Spinal cord (tissue), 10 donors: ENCODE measurements around the gene SORCS2. TPM values are rescaled to one million over a fixed set of nuclear protein-coding genes. Genes with fewer than 3 reads are reported as not detected.
"Not testable (repeated sequence)": the region's sequence is repeated elsewhere in the genome, so short reads cannot be mapped to it uniquely, and the experiment has no call there.

Experiments used
- DNase-seq, 6 donors: peaks; one replicate each; pipeline versions ENCODE4 v3.0.0 to v3.0.0-alpha.2; 2013 to 2015; ENCODE audit warnings: low spot score in 6 of 6, low read depth in 4 of 6
- H3K27ac ChIP-seq: one replicate; pipeline ENCODE4 v1.5.1; 2013; ENCODE audit warnings: low read depth, low read length, control low read depth
- H3K27me3 ChIP-seq: one replicate; pipeline ENCODE4 v1.6.1; 2013; ENCODE audit warnings: low read length; ENCODE audit not compliant: control insufficient read depth, insufficient read depth
- H3K36me3 ChIP-seq: one replicate; pipeline ENCODE4 v1.6.1; 2013; ENCODE audit warnings: low read length; ENCODE audit not compliant: control insufficient read depth, insufficient read depth
- H3K4me1 ChIP-seq: one replicate; pipeline ENCODE4 v1.6.1; 2013; ENCODE audit warnings: low read length; ENCODE audit not compliant: control insufficient read depth, insufficient read depth
- H3K4me3 ChIP-seq: one replicate; pipeline ENCODE4 v1.5.1; 2013; ENCODE audit warnings: low read depth, low read length, control low read depth
- H3K9me3 ChIP-seq: one replicate; pipeline ENCODE4 v1.6.1; 2013; ENCODE audit warnings: low read length; ENCODE audit not compliant: control insufficient read depth, insufficient read depth
- WGBS: methylation state at CpG from one replicate; pipeline ENCODE4 v1.1.5; 2013; ENCODE audit warnings: missing lambda C conversion rate; ENCODE audit not compliant: insufficient coverage; 5-methylcytosine and 5-hydroxymethylcytosine counted together
- polyA plus RNA-seq, 2 donors: library from polyadenylated mRNA; unstranded; fragments of 120-200 nt; gene quantifications; one replicate each; pipeline ENCODE4 v1.2.1, GENCODE V29; 2013; ENCODE audit not compliant: insufficient read length in 2 of 2
- total RNA-seq, 2 donors: library from RNA; depleted of rRNA in 1 of 2; stranded (reverse); fragments of 120-200 nt in 1 of 2; fragments of >200 nt in 1 of 2; gene quantifications; one replicate each; pipeline versions ENCODE4 v1.2.3 to v1.2.4, GENCODE V29; 2013 to 2014
- donor health status: healthy.

Gene SORCS2
- total and polyA plus RNA-seq, 4 donors = 7.3 to 24.8 (median 16.5) TPM

DNA sequence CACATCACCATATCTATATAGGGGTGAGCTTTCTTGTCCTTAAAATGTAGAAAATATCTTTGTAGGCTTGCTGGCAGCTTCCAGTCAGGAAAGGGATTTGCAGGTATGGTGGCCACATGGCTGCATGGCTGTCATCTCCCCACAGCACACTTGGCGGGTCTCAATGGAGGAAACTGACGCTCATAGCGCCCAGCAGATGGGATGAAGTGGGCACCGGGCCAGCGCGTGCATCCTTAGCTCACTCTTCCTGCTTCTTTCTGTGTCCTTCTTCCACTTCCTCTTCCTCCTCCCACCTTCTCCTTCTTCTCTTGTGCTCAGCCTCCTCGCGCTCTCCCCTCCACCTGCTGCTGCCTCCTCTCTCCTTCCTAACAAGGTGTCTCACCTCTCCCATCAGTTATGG lies 398.6 kb downstream of the SORCS2 start:
- peaks cover 4% of the 10 kb centered on the region for H3K27me3 ChIP-seq
- no peaks in the 10 kb centered on the region for H3K36me3 ChIP-seq
- peaks cover 63% of the 10 kb centered on the region for H3K4me1 ChIP-seq
- no peaks in the 10 kb centered on the region for H3K9me3 ChIP-seq
- no peak overlapping the region for H3K27ac ChIP-seq
- peak in 1 of 6 donors; percentile 78 for DNase-seq
- H3K4me3 ChIP-seq = no peak overlapping the region
- WGBS = 86% methylated on average over 7 of the region's 8 CpGs

DNA sequence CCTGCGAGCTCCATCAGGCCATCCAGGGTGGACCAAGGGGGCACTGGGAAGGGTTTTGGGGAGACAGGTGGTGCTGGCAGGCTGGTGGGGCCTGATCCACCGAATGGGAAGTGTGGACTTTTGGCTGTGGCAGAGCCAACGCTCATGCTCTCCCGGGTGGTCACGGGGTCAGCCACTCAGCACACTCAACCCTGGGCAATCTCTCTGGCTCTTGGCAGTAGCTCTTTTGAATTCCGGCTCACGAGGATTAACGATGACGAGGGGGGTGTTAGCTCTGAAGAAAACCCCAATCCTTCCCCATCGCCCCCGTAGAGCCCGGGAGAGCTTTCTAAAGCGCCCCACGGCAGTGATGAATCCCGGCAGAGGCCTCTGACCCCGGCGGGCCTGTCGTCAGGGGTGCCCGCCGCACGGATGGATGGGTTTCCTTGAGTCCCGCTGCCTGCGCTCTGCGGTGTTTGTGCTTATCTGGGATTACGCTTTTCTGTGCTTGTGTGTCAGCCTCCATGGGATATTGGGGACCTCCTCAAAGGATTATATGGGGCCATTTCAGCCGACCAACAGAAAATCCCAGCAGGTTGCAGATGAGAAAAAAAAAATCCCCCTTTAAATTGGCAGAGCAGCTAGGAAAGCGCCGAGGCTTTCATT lies 399.2 kb downstream of the SORCS2 start:
- peaks cover 66% of the 10 kb centered on the region for H3K4me1 ChIP-seq
- 46% methylated on average over 26 of the region's 28 CpGs for WGBS
- peak in 2 of 6 donors; percentile 59 to 64 for DNase-seq
- peaks cover 4% of the 10 kb centered on the region for H3K27me3 ChIP-seq
- H3K27ac ChIP-seq = peak overlapping the region; percentile 11
- no peak overlapping the region for H3K4me3 ChIP-seq
- no peaks in the 10 kb centered on the region for H3K9me3 ChIP-seq
- no peaks in the 10 kb centered on the region for H3K36me3 ChIP-seq

GRCh38 chr4:7593646-7594412 lies 401.5 kb downstream of the SORCS2 start:
- H3K4me3 ChIP-seq = no peak overlapping the region
- no peaks in the 10 kb centered on the region for H3K9me3 ChIP-seq
- 54% methylated on average over 8 of the region's 21 CpGs for WGBS
- peak in 1 of 6 donors; percentile 89 for DNase-seq
- peaks cover under 1% of the 10 kb centered on the region for H3K36me3 ChIP-seq
- peaks cover 64% of the 10 kb centered on the region for H3K4me1 ChIP-seq
- H3K27me3 ChIP-seq = peaks cover 4% of the 10 kb centered on the region
- no peak overlapping the region for H3K27ac ChIP-seq

- H3K36me3 ChIP-seq = peaks cover 4% of the 10 kb centered on the region
- no peak overlapping the region for H3K4me3 ChIP-seq
- H3K4me1 ChIP-seq = peaks cover 50% of the 10 kb centered on the region
- DNase-seq = peak in 2 of 6 donors; percentile 67 to 75
- no peaks in the 10 kb centered on the region for H3K9me3 ChIP-seq
- H3K27ac ChIP-seq = no peak overlapping the region
- WGBS = 26% methylated on average over 11 of the region's 11 CpGs
- H3K27me3 ChIP-seq = peaks cover 3% of the 10 kb centered on the region
Observed at GRCh38 chr4:7595934-7596461, 403.7 kb downstream of the SORCS2 start.

- Histone ChIP-seq H3K27ac (no peak overlapping the region), H3K36me3 (peaks cover 4% of the 10 kb centered on the region), H3K4me3 (no peak overlapping the region), H3K9me3 (no peaks in the 10 kb centered on the region), H3K4me1 (peaks cover 40% of the 10 kb centered on the region), H3K27me3 (peaks cover 3% of the 10 kb centered on the region)
- no peak for DNase-seq
- WGBS = 87% methylated on average over 9 of the region's 9 CpGs
Observed at GRCh38 chr4:7596918-7597606, 404.7 kb downstream of the SORCS2 start.

DNA sequence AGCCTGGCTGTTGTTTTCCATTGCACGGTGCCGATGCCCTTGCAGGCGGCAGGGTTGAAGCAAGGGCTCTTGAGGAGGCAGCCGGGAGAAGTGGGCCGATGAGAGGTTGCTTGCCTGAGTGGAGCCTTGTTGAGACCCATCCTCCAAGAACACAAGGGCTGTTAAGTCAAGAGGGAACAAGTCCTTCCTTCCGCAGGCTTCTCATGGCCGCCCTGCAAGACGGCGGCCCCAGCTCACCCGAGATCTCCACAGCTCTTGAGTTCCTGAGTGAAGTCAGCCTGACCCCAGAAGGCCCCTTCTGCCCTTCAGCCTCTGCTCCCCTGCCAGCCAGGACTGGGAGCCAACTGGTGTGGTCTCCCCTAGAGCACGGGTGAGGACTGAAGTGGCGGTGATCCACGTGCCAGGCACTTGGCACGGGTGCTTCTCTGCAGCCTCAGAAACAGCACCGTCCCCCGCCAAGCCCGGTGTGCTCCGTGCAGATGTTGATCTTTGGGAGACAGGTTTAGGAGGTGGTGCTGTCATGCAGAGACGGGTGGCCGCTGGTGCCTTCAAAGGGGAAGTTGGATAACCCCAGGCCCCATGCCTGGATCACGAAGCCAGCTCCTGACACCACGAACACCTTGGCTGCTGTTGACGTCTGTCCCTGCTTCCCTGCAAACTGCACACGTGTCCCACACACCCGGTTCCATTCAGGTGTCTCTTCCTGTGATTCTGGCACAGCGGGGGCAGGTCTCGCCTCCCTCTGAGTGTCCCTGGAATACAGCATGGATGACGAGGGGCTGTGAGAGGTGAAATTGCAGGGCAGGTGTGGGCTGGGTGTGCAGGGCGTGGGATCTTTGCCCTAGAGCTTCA lies 406.8 kb downstream of the SORCS2 start:
- DNase-seq = no peak
- WGBS = 92% methylated on average over 21 of the region's 29 CpGs
- Histone ChIP-seq H3K27me3 (peaks cover 2% of the 10 kb centered on the region), H3K27ac (no peak overlapping the region), H3K4me3 (no peak overlapping the region), H3K9me3 (no peaks in the 10 kb centered on the region), H3K36me3 (peaks cover 4% of the 10 kb centered on the region), H3K4me1 (peaks cover 23% of the 10 kb centered on the region)

- Histone ChIP-seq H3K27ac (no peak overlapping the region), H3K4me3 (no peak overlapping the region), H3K4me1 (peaks cover 13% of the 10 kb centered on the region), H3K9me3 (no peaks in the 10 kb centered on the region), H3K36me3 (peaks cover 4% of the 10 kb centered on the region), H3K27me3 (no peaks in the 10 kb centered on the region)
- no peak for DNase-seq
- WGBS = 88% methylated on average over 13 of the region's 17 CpGs
Observed at GRCh38 chr4:7600247-7600646, 407.9 kb downstream of the SORCS2 start.

- not testable (repeated sequence) for H3K4me1 ChIP-seq, H3K27me3 ChIP-seq, H3K4me3 ChIP-seq, H3K27ac ChIP-seq, H3K36me3 ChIP-seq, DNase-seq, H3K9me3 ChIP-seq
- WGBS = 90% methylated on average over 20 of the region's 30 CpGs
Observed at GRCh38 chr4:7602166-7602565, 409.8 kb downstream of the SORCS2 start.
